Measurements from ENCODE around the gene PMM2. TPM values are rescaled to one million over a fixed set of nuclear protein-coding genes. Genes with fewer than 3 reads are reported as not detected.
A peak's percentile ranks its signal among the peaks of the same experiment; 100 is the strongest.

The PMM2 gene
- polyA plus RNA-seq, 10 donors, result 18.0 to 25.5 (median 20.3) TPM

DNA sequence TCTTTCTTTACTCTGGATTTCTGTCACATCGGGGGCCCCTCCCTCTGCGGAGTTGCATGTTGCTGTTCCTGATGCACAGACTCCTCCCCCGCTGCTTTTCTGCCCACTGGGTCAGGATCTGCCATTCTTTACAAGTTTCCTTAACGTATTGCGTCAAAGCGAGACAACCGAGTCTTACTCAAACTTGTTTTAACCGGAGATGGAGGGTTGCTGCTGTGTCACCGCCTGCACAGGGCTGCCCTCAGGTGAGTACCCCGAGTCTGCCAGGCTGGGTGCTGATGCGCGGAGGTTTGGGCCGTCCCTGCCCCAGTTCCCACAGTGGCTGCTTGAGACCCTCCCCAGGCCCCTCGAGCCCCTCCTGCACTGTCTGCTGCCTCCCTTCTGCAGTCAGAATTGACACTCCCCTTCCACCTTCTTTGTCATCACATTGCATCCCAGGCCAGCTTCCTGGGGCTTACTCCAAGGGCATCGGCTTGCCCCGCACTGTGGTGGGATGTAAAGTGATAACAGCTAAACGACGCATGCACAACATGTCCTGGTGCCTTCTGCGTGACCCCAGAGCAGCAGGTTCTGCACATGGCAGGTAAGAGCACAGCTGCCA, 51.9 kb downstream of the PMM2 start:
- DNase-seq, result no peak

DNA sequence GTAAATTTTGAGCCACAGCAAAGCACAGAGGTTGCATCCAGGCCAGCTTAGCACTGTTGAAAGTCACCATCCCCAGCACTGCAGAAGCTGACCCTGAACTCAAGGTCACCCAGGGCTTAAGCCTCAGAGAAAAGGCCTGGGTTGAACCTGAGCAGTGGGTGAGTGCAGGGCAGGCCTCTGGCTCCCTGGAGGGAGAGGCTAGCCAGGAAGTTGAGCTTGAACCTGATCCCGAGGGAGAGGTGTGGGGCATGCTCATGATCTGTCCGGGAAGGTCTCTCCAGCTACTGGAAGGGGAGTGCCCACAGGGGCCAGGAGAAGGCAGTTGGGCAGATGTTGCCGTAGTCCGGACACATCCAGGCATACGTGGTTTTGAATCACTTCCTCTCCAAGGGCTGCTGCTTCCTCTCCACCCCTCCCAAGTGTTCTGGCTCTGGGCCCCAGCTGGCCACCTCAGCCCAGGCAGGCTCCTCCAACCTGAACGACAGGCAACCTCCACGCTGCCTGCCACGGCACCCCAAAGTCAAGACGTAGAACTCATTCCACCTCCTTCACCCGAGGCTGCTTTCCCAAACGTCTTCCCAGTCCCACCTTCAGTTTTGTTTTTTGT, 52.7 kb downstream of the PMM2 start:
- no peak for DNase-seq

DNA sequence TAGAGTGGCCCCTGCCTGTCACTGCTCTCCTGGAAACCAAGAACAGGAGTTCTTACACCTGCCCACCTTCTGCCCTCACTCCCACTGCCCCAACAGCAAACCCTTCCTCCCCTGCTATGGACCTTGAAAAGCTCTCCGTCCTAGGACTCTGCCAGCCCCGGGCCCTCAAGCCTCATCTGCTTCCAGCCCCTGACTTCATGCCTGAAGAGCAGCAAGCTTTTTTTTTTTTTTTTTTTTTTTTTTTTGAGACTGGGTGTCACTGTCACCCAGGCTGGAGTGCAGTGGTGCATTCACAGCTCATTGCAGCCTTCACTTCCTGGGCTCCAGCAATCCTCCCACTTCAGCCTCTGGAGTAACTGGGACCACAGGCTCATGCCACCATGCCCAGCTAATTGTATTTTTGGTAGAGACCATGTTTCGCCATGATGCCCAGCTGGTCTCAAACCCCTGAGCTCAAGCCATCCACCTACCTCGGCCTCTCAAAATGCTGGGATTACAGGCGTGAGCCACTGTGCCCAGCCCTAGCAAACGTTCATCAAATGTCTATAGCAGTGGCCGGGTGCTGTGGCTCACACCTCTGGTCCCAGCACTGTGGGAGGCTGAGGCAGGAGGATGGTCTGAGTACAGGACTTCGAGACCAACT, 54.2 kb downstream of the PMM2 start:
- no peak for DNase-seq

DNA sequence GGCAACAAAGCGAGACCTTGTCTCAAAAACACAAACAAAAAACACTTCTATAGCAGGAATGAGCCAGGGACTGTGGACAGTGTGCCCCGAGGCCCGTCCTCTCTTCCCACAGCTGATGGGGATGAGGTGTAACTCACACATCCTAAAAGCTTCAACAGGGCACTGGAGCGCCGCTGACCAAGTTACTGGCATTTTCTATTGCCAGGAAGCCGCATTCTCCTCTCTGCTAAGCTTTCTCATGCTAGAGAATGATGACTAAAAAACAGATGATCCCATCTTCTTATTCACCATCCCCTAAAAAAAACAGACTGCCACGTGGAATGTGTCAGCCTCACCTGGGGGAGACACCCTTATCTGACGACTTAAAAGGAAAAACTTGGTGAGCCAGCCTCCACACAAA, 54.9 kb downstream of the PMM2 start:
- DNase-seq, result no peak

DNA sequence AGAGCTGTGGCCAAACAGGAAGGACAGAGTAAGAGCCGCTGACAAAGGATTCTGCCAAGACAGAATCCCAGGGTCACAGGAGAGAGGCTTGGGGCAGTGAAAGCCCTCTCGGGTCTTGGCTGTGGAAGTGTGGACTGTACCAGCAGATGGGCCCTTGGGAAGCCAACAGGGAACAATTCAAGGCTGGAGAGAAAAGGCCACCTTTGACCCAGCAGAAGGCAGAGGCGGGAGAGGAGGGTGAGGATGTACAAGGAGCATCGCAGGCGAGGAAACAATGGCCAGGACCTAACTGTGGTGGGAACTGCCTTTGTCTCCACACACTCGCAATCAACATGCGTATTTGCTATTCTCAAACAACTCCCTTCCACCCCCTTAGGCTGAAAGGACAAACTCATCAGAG, 55.5 kb downstream of the PMM2 start:
- DNase-seq, result no peak

DNA sequence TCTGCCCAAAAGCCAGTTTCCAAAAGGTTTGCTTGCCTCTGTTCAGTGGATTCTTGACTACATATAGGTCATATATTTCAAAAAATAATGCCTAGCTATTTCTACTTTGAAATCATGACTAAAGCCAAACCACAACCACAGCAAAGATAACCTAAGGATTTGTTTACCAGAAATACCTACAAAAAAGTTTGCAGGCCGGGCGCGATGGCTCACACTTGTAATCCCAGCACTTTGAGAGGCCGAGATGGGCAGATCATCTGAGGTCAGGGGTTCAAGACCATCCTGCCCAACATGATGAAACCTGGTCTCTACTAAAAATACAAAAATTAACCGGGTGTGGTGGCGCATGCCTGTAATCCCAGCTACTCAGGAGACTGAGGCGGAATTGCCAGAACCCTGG, 56.0 kb downstream of the PMM2 start:
- no peak for DNase-seq

DNA sequence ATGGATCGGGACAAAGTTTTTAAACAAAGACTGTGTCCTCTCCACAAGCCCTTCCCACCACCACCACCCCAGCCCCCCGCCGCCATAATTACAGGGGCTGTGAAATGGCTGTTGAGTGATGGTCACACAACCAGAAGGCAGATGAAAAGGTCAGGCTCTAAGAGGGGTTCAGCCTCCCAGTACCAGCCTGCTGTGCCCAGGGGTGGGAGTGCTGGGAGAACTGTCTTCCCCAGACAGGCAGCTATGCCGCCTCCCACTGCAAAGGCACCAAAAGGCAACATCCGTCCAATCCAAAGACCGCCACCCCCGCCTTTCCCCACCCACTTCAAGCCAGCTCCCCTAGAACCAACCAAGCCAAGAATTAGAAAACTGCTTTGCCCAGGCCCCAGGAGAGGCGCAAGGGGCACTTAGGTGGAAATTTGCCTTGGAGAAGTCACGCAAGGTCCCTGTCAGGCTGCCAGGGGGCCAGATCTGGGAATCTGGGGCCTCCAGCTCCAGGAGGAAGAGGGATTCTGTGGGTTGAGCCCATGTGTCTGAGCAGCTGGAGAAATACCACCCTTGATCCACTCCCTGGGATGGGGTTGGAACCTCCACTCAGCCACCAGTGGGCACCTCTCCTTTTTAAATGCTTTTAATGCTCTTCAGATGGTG, 56.8 kb downstream of the PMM2 start:
- no peak for DNase-seq

DNA sequence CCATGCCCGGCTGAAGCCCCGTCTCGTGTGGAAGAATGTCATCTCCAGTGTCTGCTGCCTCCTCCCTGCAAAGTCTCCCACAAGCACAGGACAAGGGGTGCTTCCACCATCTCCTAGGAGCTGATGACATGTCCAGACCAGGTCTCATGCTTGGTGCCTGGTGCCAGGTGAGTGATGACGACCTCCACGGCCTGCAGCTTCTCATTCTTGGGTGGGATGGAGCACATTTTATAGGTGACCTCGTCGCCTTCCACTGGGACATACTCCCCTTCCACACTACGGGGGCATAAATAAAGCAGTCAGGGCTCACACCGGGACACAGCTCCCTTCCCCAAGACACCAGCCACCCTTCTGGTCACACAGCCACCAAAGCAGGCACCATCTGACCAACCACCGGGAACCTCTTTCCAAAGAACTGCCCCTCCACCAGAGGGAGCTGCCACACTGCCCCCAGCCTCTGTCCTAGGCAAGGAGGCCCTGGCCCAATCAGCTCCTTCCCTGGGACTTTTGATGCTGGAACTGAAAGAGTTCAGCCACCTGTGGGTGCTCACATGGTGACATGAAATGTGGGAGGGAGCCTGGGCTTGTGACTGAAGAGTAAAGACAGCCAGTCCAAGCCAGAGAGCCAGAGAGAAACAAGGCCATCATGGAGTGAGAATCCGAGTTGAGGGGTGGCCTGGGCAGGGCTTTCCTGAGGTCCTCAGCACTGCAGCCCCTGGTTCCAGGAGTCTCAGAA, 57.6 kb downstream of the PMM2 start:
- DNase-seq, result no peak

DNA sequence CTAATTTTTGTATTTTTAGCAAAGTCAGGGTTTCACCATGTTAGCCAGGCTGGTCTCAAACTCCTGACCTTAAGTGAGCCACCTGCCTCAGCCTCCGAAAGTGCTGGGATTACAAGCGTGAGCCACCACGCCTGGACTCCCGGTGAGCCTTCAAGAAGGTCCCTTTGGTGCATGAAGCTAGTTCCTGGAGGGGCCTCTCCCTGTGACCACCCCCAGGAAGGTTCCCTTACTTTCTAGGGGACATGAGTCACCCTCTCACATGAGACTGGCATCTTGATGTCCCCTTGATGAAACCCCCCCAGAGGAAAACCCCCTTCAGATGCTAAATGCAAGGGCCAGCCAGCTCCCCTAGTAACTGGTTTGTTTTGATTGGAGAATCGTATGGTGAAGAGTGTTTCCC, 58.3 kb downstream of the PMM2 start:
- DNase-seq, result no peak

DNA sequence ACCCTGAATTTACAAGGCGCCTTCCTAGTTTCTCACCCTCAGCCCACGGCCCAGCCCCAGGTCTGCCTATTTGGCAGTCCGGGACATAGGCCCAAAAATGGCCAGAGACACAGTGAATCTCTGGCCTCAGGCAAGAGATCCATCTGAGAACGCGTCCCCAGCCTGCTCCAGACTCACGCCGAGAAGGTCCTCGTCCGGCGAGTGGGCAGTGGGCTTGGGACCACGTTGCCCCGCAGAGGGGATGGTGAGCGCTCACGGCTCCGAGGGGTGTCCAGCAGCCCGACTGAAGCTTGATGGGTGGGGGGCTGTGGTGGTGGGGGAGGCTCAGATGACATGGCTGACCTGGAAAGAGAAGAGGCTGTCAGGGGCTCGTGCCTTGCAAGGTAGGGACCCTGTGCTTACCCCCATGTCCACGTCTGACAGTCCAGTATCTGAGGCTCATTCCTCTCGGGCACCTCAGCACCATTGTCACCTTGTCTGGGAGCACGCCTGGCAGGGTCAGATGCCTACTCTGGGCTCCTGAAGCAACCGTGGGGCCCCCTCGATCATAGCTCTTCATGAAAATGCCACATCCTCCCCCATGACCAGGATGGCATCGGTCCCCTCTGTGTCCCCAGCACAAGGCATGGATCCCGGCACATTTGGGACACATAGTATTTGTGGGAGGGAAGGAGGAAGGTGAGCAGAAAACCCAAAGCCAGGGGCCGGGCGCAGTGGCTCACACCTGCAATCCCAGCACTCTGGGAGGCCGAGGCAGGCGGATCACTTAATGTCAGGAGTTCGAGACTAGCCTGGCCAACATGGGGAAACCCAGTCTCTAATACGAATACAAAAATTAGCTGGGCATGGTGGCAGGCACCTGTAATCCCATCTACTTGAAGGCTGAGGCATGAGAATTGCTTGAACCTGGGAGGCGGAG, 61.6 kb downstream of the PMM2 start:
- DNase-seq, result no peak

DNA sequence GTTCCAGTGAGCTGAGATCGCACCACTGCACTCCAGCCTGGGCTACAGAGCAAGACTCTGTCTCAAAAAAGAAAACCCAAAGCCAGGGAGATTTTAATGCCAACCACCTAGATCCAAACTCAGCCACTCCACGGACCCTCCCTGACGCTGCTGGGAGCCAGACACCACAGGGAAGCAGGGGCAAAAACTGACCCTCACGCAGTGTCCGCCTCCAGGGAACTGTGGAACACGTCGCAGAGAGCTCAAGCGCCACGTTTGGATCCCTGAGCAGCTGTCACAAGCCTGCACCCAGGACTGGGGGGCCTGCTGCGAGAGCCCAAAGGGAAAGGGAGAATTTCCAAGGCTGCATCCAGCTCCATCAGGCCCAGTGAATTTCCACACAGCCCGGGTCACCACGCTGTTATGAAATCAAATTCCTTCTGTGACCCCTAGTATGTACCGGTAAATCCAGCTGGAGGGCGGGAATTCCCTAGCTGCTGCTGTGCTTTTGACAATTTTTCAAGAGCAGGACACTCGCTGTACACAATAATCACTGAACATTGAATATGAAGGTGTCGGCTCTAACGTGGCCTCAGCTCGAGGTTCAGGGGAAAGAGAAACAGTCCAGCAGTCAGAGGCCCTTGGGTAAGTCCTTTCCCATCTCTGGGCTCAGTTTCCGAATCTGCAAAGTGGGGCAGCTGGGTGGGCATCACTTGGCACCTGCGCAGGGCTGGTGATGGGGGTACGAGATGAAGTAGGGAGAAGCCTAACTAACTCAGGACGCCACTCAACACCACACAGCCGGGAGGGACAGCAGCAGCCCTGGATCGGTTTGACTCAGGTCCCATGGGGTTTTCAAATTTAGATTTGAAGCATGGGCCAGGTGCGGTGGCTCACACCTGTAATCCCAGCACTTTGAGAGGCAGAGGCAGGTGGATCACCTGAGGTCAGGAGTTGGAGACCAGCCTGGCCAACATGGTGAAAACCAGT, 62.6 kb downstream of the PMM2 start:
- peak in 1 of 3 donors; percentile 49 for DNase-seq

DNA sequence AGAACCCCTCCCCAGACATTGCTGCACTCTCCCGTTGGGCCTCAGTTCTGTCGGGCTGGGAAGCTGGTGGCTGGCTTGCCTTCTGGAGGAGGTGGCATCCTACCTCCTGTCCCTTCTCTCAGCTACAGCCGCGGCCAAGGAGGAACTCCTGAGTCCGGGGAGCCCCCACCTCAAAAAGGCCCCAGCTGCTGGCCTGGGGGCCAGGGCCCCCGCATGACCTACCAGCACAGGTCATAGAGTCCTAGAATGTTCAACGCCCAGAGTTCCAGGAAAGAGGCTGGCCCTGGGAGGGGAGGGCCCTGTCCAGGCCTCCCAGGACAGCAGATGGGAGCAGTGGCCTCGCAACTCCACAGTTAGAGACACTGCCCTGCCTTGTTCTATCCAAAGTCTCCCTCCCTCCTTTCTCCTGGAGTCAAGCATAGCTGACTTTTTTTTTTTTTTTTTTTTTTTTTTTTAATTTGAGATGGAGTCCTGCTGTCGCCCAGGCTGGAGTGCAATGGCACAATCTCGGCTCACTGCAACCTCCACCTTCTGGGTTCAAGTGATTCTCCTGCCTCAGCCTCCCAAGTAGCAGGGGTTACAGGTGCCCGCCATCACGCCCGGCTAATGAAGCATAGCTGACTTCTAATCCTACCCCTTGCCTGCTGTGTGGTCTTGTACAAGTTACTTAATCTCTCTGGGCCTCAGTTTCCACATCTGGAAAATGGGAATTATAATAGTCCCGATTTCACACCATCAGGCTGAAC, 64.1 kb downstream of the PMM2 start:
- DNase-seq, result peak in 1 of 3 donors; percentile 62

DNA sequence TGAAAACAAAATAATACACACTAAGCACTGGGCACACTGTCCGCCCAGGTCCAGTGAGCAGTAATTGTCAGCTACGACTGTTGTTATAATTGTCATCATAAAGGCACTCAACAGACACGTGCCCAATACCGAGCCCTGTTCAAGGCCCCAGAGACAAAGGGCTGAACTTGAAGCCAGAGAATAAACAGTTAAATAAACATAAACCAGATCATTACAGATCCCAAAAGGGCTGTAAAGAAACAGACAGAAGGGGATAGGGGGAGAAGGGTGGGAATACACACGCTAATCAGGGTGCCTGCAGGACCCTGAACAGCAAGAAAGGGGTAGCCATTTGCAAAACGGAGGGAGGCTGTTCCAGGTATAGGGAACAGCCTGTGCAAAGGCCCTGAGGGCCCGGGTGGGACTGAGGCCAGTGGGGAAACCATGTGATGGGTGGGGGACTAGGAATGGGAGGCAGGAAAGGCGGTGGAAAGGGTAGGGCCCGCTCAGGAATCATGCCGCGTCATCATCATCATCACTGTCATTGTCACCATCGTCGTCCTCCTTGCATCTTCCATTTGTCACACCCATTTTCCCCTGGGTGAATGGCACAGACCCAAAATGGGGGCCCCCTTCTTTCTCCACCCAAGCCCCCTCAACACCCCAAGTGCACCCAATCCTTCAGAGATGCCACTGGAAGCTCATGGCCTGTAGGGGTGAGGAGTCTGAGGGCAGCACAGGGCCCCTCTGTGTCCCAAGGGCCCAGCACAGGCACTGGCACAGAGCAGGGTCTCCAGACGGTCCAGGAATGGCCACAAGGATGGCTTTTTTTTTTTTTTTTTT, 64.9 kb downstream of the PMM2 start:
- DNase-seq, result no peak

DNA sequence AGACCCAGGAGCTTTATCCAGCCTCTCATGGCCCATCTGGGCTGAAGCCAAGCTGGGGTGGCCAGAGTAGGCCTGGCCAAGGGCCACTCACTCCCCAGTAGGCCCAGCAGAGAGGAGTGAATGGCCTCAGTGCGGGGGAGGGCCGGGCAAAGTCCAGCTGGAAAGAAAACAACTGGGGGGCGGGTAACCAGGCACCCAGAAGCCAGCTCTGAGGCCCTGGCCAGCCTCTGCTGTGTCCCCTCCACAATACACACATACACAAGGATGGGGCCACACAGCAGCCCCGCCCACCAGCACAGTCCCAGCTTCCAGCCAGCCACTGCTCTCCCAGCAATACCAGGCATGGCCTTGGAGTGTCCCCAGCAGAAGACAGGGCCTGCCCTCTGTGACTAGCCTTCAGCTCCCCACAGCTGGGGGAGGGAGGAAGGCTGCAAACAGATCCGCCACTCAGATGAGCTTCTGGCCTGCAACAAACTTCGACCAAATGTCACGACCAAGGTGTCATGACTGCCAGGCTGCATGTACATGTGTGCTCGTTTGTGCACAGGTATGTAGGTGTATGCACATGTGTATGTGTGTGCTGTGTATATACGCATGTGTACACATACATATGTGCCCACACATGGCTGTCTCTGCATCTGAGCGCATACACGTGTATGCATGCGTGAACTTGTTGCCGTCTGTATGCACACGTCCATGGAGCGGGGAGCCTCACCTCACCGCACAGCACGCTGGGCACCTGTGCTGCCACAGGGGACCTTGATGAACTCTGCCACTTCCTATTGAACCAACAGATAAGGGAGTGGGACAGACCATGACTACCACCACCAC, 66.2 kb downstream of the PMM2 start:
- DNase-seq, result no peak

DNA sequence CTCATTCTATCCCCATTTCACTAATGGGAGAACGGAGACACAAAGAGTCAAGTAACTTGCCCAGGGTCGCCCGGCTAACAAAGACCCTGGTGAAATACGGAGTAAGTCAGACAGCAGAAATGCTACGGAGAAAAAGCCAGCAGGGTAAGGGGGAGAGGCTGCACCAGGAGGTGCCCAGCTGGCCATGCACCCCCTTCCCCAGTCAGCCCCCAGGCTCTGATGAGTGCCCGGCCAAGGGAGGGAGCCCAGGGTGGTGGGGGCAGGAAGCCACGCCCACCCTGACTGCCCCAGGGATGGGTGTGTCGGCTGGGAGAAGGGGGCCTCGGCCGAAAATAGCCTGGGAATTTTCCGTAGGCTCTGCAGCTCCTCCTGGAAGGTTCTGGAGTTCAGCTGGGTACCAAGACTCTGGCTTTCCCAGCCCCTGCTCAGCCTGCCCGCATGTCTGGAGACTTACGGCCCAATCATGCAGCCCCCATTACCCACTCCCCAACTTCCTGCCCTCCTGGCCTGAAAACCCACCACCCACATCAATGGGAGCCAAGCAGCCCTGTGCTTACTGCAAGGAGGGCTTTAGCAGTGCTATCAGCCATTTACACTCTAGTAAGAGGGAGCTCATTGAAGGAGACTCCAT, 67.0 kb downstream of the PMM2 start:
- no peak for DNase-seq

DNA sequence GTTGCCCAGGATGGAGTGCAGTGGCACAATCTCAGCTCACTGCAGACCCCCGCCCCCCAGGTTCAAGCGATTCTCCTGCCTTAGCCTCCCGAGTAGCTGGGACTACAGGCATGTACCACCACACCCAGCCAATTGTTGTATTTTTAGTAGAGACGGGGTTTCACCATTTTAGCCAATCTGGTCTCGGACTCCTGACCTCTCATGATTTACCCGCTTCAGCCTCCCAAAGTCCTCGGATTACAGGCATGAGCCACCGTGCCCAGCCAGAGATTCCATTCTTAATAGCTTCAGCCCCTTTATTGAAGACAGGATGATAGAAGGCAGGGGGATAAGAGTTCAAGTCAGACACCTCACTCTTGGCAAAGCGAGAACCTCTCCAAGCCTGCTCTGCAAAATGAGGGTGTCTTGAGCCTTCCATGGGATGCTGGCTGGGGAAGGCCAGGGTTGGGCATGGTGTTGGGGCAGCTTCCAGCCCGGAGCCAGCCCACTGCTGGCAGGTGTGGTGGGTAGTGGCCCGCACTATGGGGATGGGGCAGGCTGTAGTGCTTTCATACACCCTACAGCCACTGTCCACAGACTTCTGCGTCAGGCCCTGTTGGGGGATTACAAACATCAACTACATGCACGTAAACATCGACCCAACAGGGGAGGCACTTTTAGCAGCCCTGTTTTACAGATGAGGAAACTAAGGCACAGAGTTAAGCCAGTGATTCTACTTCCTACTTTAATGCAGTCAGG, 67.7 kb downstream of the PMM2 start:
- no peak for DNase-seq
